KG1 (cell line): ENCODE results near the gene KRT13.

Source experiments
- DNase-seq: peaks from one replicate; lab custom pipeline; 2025; lab: John Stamatoyannopoulos, UW

Gene KRT13

DNA sequence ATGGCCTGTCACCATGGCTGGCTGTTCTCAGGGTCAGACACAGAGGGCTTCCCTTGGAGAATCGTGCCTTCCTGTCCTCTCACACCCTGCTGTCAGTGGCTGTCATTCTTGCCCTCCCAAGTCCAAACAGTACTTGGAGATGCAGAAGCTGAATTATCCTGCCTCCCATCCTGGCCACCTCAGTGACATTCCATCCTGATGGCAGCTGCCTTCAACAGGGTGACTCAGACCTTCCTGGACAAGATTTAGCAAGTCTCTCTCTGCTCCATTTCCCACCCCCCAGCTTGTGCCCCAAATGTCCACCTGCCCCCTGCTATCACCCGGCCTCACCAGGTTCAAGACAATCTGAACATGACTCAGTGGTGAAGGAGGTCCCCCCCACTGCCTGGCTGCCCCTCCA lies 10.9 kb downstream of the KRT13 start:
- no peak for DNase-seq

DNA sequence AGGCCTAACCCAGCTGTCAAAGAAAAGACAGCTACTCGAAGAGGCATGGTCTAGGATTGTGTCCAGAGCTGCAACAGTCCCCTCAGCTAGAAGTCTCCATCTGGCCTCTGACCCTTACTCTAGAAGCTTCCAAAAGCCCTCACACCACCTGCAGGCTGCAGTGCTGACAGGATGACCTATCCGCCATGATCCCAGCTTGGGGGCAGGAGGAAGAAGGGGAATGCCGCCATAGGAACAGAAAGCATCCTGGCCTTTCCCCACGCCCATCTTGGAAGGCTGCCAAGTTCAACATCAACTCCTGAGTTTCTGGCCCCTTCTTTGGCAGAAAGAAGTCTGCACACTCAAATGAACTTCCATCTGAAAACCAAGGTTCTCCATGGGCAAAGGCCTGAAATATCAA lies 12.6 kb downstream of the KRT13 start:
- no peak for DNase-seq

DNA sequence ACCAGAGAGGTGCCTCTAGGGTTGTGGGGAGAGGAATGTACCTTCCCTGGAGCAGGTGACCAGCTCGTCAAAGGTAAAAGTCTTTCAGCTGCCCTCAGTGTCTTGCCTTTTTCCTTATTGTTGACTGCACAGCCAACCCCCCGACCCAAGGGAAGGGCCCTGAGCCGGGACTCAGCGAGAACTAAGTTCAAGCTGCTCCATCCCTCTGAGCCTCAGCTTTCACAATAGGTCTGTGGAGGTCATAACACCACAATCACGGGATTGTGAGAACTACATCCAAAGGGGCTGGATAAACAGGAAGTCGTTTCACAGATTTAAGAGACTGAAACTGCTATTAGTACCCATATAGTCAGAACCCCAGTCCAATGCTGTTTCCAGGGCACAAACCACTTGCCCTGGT lies 13.1 kb downstream of the KRT13 start:
- no peak for DNase-seq

DNA sequence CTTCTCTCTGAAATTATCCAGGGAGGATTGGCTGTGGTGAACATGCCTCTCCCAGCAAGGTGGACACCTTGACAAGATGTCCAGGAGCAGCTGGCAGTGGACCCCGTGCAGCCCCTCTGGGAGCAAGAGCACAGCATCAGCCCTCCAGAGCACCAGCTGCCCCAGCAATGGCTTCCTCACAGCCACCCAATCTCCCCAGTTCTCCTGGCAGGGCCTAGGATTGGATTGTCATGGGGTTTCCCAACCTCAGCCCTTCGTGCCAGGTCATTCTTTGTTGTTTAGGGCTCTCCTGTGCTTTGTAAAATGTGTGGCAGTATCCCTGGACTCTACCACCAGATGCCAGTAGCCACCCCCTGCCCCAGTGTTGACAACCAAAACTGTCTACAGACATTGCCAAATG lies 13.9 kb downstream of the KRT13 start:
- DNase-seq, result no peak

DNA sequence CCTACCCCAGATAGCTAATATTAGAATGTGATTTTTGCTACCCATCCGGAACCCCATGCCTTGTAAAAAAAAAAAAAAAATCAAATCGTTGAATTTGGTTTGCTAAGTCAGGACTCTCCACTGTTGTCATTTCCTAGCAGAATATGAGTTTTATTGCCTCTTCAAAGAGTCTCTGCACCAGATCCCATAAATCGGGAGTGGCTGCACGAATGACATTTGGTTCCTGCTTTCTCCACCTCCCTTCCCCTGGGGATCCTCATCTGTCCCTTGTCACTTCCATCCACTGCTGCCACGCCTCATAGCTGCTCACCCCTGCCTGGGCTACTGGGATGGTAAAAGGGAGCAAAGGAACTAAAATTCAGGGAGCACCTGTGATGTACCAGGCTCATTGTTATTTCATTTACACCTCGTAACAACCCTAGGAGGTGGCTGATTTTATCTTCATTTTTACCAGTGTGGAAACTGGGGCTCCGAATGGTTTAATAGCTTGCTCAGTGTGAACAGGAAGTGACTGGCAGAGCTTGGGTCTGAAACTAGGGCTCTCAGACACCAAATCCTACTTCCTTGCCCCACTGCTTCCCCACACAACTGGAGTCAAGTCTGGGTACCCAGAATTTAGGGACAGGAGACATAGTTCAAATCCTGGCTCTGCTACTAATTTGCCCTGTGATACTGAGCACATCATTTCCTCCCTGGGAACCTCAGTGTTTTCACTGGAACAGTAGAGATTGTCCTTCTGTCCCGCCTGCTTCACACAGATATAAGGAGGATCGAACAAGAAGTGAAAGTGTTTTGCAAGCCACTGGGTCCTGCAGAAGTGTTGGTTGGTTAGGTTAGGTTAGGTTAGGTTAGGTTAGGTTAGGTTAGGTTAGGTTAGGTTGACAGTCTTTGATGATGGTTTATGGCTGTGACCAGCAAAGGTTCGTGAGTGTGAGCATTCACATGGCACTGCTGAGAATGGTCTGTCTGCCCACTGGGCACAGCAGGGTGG lies 15.1 kb downstream of the KRT13 start:
- DNase-seq, result no peak

DNA sequence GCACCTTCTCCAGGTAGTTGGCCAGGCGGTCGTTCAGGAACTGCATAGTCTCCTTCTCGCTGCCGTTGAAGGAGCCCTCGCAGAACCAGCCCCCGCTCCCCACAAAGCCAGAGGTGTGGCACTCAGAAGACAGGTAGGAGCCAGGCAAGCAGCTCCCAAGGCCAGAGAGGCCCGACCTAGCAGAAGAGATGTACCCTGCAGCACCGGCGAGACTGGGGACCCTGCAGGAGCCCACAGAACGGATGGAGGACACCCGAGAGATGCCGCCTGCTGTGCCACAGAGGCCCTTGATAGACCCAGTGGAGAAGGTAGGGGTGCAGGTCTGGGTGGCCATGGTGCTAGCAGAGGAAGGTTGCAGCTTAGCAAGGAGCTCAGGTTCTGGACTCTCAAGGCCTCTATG lies 15.9 kb downstream of the KRT13 start, which contains the start of gene KRT36:
KRT36 (minus strand) TSS at position 380 of the 400 bp plus-strand sequence; CDS start at position 334, 46 bp downstream.
- no peak for DNase-seq

DNA sequence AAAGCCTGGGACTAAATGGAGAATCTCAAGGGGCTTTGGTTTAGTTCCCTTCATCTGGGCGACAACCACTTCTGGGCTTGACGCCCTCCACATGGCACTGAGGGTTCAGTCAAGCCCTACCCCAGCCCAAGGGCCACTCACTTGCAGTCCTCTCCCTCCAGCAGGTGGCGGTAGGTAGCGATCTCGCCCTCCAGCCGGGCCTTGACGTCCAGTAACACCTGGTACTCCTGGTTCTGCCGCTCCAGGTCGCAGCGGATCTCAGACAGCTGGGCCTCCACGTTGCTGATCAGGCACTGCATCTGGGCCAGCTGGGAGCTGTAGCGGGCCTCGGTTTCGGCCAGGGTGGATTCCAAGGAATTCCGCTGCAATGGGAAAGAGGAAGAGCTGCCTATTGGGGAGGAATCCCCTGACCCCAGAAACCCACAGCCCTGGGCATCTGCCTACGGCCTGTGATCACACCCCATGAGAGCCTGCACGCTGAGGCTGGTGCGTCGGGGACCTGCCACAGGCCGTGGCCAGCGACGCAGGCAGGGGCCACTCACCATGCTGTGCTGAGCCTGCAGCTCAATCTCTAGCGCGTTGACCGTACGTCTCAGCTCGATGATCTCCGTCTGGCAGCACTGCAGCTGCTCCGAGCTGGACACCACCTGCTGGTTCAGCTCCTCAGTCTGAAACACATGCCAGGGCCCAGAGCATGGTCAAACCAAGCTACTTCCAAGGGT lies 18.4 kb downstream of the KRT13 start:
- DNase-seq, result no peak

DNA sequence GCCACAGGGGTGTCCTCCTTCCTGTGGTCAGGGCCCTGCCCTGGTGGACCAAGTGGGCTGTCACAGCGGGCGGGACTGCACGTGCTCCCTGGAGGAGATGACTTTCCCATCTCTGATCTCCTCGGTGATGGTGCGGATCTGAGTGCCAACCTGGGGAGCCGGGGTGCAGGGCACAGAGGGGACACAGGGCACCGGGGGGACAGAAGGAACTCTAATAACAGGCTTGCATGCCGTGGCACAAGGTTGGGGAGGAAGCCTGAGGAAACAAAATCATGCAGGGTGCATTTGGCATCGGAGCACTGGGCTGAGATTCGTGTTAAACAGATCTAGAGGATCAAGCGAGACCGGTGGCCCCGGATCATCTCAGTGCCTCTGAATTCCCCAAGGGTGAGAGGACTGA lies 19.1 kb downstream of the KRT13 start:
- DNase-seq, result no peak

DNA sequence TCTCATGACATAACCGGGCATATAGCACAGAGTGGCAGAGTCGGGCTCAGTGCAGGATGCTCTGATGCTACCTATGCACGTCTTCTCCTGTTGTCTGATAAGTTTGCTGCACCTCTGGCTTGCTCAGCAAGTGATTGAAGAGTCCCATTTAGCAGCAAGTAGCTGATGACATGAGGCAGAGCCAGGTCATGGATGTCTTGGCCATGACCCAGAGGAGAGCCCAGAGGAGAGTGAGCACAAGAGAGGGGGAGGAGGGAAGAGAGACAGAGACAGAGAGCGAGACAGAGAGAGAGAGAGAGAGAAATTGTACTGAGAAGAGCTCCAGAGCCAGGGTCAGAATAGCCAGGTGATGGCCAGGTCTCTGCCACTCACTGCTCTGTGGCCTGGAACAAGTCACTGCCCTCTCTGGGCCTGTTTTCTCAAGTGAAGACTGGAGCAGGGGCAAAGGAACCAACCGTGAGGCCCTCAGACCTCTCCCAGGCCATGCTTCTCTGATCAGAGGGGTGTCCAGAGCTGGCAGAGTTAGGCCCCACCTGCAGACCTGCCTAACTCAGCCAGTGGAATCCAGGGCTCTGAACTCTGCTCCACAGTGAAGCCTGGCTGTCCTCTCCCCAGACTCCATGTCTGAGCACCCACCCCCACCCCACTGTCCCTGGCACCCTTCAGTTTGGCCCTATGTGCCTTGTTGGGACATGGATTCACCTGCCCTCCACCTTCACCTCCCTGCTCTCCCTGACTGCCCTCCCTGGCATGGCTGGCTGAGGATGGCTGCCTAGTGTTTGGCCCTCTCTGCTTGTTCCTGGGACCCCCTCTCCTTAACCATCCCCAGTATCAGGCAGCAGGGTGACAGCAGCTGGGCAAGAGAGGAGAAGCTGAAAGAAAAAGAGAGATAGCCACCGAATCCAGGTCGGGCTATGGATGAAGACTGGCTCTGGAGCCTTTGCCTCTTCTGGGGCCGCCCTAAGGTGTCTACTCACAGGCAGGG lies 20.2 kb downstream of the KRT13 start:
- no peak for DNase-seq

DNA sequence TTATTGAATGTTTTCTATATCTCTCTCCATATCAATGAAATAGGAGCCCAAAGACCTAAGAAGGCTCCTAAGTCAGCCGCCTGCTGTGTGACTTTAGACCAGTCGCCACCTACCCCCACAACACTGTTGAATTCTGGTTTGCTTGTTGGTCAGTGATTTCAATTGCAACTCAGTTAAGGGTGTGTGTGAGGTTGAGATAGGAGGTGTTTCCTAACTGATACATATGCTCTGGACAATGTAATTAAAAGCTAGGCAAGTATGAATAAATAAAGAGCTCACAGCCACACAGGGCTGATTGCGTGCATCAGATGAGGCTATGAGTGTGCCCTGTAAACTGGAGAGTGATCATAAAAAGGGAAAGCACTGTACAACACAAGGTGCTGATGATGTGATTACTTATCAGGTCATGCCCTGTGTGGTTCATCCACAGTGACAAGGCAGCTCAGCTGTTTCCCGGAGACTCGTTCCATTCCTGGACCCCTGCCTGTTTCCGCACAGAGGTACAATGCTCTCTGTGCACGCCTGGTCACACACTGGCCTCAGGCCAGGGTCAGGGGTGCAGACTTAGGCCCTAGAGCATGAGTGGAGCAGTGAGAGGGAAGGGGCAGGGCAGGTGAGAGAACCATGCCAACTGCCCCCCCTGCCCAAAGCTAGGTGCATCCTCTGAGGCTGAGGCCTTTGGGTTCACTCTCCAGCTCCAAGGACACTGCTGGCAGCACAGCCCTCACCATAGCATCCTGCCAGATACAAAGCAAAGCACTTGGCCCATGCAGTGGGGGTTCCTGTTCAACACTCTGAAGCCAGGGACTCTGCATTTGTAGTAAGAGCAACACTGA lies 21.2 kb downstream of the KRT13 start:
- DNase-seq, result no peak

DNA sequence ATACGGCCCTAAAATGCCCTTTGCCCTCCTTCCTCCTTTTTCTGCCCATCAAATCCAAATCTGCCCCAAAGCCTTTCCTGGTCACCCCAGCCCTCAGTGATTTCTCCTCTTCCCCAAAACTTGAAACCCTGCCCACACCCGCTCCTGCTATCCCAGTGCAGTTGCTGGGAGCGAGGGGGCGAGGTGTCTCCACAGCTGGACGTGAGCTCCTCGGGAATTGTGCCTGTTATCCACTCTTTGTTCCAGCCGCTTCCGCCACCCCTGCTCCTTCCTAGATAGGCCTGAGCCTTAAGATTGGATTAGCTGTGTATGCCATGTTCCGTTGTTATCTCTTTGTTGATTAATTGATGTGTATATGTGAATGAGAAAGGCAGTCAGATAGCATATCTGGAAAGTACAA lies 21.9 kb downstream of the KRT13 start:
- DNase-seq, result no peak

DNA sequence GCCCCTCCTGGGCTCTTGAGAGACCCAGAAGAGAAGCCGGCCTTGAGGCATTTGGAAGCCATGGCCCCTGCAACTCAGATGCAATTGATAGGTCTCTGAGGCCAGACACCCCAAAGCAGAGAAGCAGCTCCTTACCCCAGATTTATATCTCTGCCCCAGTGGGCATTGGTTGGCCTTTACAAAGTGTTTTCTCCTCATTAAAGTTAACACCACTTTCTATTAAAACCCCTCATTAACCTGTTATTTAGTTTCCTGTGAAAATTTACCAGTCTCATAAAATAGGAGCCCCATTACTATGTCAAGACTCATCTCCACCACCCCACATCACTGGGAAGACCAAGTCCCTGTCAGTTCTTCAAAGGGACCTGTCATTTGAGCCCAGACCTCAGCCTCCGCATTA lies 24.4 kb downstream of the KRT13 start, which contains the start of gene KRT35:
KRT35 (minus strand) TSS at position 116 of the 400 bp plus-strand sequence; CDS start at position 62, 54 bp downstream.
- DNase-seq, result no peak

DNA sequence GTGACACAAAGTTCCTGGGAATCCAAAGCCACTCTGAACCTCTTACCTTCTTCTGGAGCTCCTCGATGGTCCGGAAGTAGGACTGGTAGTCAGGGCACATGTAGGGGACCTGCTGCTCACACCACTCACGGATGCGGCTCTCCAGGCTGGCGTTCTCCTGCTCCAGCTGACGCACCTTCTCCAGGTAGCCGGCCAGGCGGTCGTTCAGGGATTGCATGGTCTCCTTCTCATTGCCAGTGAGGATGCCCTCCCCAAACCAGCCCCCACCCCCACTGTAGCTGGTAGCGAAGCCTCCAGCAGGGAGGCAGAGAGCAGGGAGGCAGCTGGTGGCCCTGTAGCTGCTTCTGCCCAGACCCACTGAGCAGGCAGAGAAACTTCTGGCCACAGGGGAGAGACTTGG lies 24.8 kb downstream of the KRT13 start:
- no peak for DNase-seq

DNA sequence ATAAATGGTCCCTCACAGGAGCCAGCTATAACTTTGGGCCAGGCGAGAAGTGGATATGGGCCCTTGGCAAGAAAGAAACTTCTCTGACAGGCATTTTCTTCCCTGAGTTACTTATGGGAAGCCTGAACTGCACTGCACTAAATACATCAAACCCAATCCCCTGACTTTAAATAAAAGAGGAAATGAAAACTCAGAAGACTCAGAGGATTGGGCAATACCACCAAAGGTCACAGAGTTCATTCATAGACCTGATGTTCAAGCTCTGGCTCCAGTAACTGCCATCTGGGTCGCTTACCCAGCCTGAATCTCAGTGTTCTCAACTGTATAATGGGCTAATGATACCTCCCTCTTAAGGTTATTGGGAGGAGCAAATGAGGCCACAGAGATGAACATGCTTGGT lies 25.3 kb downstream of the KRT13 start:
- no peak for DNase-seq

DNA sequence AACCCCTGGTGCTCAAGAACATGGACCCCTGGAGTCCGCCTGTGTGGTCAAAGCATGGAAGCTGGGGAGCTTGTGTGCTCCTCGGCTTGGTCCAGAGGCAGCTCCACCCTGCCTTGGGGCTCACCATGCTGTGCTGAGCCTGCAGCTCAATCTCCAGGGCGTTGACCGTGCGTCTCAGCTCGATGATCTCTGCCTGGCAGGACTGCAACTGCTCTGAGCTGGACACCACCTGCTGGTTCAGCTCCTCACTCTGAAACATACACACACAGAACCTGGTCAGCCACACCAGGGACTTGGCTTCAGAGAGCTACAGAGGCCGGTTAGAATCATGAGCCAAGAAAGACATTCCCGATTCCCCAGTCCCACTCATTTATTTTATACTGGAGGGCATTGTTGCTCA lies 27.2 kb downstream of the KRT13 start:
- no peak for DNase-seq

DNA sequence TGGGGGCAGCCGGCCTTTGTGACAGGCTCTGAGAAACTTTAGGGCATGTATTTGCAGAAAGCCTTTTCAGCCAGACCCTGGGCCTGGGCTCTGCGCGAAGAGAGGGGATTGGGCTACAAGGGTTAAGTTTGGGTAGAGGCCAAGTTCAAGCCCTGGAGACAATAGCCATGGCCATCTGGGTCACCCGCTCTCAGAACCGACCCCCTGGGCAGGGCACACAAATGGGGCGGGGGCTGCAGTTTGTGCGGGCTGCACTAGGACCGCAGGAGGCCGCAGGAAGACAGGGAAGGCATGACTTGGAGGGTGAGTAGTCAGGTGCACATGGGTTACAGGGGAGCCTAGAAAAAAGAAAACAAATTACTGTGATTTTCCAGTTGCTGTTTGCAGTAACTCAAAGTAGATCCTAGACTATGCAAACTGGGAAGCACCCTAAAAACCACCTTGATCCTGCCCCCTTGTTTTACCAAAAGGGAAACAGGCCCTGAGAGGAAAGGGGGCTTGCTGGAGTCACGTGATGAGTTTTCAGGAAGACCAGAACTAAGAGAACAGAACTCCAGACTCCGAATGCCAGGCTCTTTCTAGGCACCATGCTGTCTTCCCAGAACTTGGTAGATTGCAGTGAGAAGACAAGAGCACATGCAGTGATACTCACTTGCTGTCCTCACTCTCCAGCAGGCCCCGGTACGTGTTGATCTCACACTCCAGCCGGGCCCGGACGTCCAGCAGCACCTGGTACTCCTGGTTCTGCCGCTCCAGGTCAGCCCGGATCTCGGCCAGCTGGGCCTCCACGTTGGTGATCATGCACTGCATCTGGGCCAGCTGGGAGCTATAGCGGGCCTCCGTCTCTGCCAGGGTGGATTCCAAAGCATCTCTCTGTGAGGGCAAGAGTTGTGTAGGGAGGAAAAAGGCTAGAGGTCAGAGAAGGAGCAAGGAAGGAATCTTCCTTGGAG lies 28.3 kb downstream of the KRT13 start:
- DNase-seq, result no peak

DNA sequence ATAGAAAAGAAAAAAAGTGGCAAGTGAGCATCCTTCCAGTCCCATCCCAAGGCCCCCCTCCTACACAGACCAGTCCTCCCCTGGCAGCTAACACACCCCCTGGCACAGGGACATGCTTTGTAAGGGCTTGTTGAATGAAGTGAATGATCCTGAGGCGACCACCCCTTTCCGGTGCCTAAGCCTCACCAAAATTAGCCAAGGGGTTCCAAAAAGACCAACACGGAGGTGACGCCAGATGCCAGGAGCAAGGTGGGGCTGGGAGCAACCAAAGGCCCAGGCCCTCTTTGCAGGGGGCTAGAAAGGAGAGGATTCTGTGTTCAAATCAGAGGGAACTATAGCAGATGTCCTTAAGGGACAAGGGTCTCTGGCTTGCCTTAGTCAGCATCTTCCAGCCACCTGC lies 30.0 kb downstream of the KRT13 start:
- no peak for DNase-seq

DNA sequence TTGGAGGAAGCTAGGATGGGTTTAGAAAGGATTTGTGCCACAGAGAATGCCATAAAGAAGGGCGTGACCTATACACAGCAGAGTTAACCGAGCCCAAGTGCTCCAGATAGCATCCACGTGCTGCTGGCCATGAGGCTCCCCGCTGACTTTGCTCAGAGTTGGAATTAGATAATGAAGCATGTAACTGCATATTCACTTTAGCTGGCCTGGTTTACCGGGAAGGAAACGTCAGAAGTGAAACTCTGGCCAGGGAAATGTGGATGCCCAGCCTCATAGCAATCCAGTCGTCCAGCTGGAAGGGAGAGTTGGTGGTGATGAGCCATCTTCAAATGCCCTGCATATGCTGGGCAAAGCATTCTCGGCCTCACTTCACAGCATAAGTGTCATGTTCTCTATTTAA lies 30.5 kb downstream of the KRT13 start:
- DNase-seq, result no peak

DNA sequence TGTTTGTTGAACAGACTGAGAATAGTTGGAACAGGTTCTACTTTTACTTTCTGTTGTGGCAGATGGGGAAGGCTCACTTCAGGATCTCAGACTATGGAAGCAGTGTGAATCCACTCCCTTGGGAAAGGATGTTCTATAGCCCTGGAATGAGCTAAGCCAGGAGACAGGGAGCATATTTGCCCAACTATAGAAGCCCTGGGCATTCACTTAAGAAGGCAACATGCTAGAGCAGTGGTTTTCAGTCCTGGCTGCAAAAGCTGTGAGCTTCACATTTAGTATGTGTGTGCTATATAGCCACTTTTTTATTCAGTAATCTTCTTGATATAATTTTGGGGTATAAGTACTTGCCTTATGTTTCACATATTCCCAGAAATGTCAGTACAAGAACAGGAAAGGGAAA lies 37.1 kb downstream of the KRT13 start:
- DNase-seq, result no peak

DNA sequence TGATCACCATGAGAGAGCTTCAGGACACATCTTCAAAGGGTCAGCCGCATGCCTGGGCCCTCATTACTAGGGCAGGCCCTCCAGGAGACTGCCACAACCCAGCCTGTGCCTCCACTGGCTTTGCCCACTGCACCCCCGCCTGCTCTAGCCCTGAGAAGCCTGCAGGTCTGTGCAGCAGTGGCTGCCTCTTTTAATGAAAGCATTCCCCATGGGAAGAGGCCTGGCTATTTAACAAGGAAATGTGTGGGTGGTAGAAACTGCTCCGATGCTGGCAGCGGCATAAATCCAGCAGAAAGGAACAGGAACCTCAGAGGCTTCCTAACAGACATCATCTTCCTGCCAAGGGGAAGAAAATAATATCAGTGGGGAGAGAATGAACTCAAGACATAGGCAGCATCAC lies 37.9 kb downstream of the KRT13 start:
- DNase-seq, result no peak
